Hepatic stellate cell (primary cell): ENCODE measurements around the gene PRR35.

Source experiments
- DNase-seq: peaks from one replicate; pipeline ENCODE4 v3.0.0; 2011; ENCODE audit warnings: low spot score

The PRR35 gene

GRCh38 chr16:580141-580945, 20.1 kb downstream of the PRR35 start:
- no peak for DNase-seq

- DNase-seq = no peak
These were observed 20.8 kb downstream of the PRR35 start for GRCh38 chr16:580946-581498.

- DNase-seq = no peak
These were observed 22.0 kb downstream of the PRR35 start for GRCh38 chr16:582218-582613.

- no peak for DNase-seq
These were observed 22.6 kb downstream of the PRR35 start for GRCh38 chr16:582614-583331.

GRCh38 chr16:583470-583814, 23.2 kb downstream of the PRR35 start:
- DNase-seq = no peak

- DNase-seq = no peak
These were observed 23.8 kb downstream of the PRR35 start for GRCh38 chr16:583815-584591.

GRCh38 chr16:585351-585750, 25.2 kb downstream of the PRR35 start:
- DNase-seq = no peak

- no peak for DNase-seq
These were observed 26.0 kb downstream of the PRR35 start for GRCh38 chr16:586047-586644.

GRCh38 chr16:586645-587590, 26.7 kb downstream of the PRR35 start:
- DNase-seq = no peak

- peak; percentile 66 for DNase-seq
These were observed 28.4 kb downstream of the PRR35 start for GRCh38 chr16:588639-588888.

- DNase-seq = peak; percentile 97
These were observed 28.9 kb downstream of the PRR35 start for GRCh38 chr16:588889-589657.

- DNase-seq = peak; percentile 100
These were observed 29.5 kb downstream of the PRR35 start, which contains the start of gene RAB40C for GRCh38 chr16:589658-590187. Gene RAB40C, plus strand, starts transcription at chr16:590066. Its CDS starts 226 bp downstream, at chr16:590292.

- DNase-seq = no peak
These were observed 30.1 kb downstream of the PRR35 start for GRCh38 chr16:590188-590814.

GRCh38 chr16:590815-591200, 30.6 kb downstream of the PRR35 start:
- DNase-seq = no peak

- no peak for DNase-seq
These were observed 31.0 kb downstream of the PRR35 start for GRCh38 chr16:591231-591630.

GRCh38 chr16:591892-592517, 31.8 kb downstream of the PRR35 start:
- no peak for DNase-seq

- DNase-seq = no peak
These were observed 32.5 kb downstream of the PRR35 start for GRCh38 chr16:592518-593306.

- no peak for DNase-seq
These were observed 33.2 kb downstream of the PRR35 start for GRCh38 chr16:593406-593805.
